Ovary (tissue), 9 donors: ENCODE results near the gene MRPL34. TPM values are rescaled to one million over a fixed set of nuclear protein-coding genes. Genes with fewer than 3 reads are reported as not detected.

Source experiments
- DNase-seq, 5 donors: peaks; one replicate each; pipeline ENCODE4 v3.0.0-alpha.2; 2019 to 2020
- H3K27ac ChIP-seq, 2 donors: fragments of 200-600 bp; one replicate each; pipeline versions ENCODE4 v1.5.1 to v1.8.0; 2019 to 2022
- H3K27me3 ChIP-seq: fragments of 200-600 bp; one replicate; pipeline ENCODE4 v1.8.0; 2022
- H3K36me3 ChIP-seq: fragments of 200-600 bp; sonication (generic); one replicate; pipeline ENCODE4 v1.5.1; 2019
- H3K4me1 ChIP-seq: one replicate; pipeline ENCODE4 v1.8.1; 2013; ENCODE audit warnings: mild to moderate bottlenecking, moderate library complexity; ENCODE audit not compliant: insufficient read depth
- H3K4me3 ChIP-seq: fragments of 200-600 bp; sonication (generic); one replicate; pipeline ENCODE4 v1.5.1; 2017
- H3K9me3 ChIP-seq, 2 donors: fragments of 200-600 bp in 1 of 2; sonication (generic) in 1 of 2; one replicate each; pipeline versions ENCODE4 v1.5.1 to v1.8.1; 2013 to 2019; ENCODE audit warnings: mild to moderate bottlenecking in 1 of 2, moderate library complexity in 1 of 2
- CTCF ChIP-seq, 3 donors: fragments of 450-650 bp in 2 of 3; fragments of 200-600 bp in 1 of 3; IDR thresholded peaks; one replicate each; pipeline versions ENCODE4 v1.5.1 to v1.8.0; 2016 to 2022; ENCODE audit warnings: antibody characterized with exemption in 3 of 3, mild to moderate bottlenecking in 1 of 3
- EP300 ChIP-seq: sonication (generic); formaldehyde crosslinking; IDR thresholded peaks from one replicate; pipeline ENCODE4 v1.6.1; 2017; ENCODE audit warnings: antibody characterized with exemption
- POLR2A ChIP-seq: fragments of 450-650 bp; IDR thresholded peaks from one replicate; pipeline ENCODE4 v1.6.1; 2017; ENCODE audit warnings: antibody characterized with exemption, mild to moderate bottlenecking, moderate library complexity
- WGBS, 3 donors: extraction: QIAGEN DNeasy Blood & Tissue Kit in 1 of 3; methylation state at CpG; one replicate each; pipeline versions ENCODE4 v1.1.5 to v1.1.7; 2013 to 2017; 5-methylcytosine and 5-hydroxymethylcytosine counted together
- intact Hi-C, 4 donors: fragments of 100-400 bp; cut with DNase I; formaldehyde crosslinking; loops; one replicate each; pipeline versions ENCODE4 v1.11.0 to v1.15.1; 2022 to 2023
- polyA plus RNA-seq, 2 donors: library from polyadenylated mRNA; stranded (reverse); fragments of 200-250 nt in 1 of 2; fragments of 350-450 nt in 1 of 2; fragmentation: Illumina TruSeq in 1 of 2; extraction: RNeasy Lipid Tissue Mini Kit (QIAGEN cat#74804) in 1 of 2; gene quantifications; one replicate each; pipeline ENCODE4 v1.2.3, GENCODE V29; 2013 to 2014
- total RNA-seq, 7 donors: library from RNA; depleted of rRNA in 2 of 7; stranded (reverse); fragments of >200 nt in 2 of 7; fragmentation: NEBNext Ultra II Directional in 3 of 7; extraction: Animal tissue kit (Norgen Biotek cat#: 25700) in 3 of 7; gene quantifications; one replicate each; pipeline versions ENCODE4 v1.1.0 to v1.2.4, GENCODE V29; 2016 to 2023
- donor health status: DM: no; HTN: no; CAD: no; lungs with moderate emphysema.
- donor health status: DM: no; HTN: no; CAD: no.
- donor health status: Bipolar disorder and iron deficiency.
- donor health status: DM: yes; HTN: yes; CAD: no.
- donor health status: DM: no; HTN: no; CAD: no.
- donor health status: DM: yes; HTN: yes; CAD: no.

Gene MRPL34
- total and polyA plus RNA-seq, 9 donors = 39.5 to 93.4 (median 58.3) TPM

- Histone ChIP-seq H3K27ac (no peak overlapping the region), H3K9me3 (no peaks in the 10 kb centered on the region), H3K4me3 (no peak overlapping the region), H3K36me3 (no peaks in the 10 kb centered on the region), H3K4me1 (peaks cover 5% of the 10 kb centered on the region), H3K27me3 (no peaks in the 10 kb centered on the region)
- DNase-seq = no peak
- 72 to 77% (median 73%) methylated on average over 20 to 21 of the region's 21 CpGs for WGBS, 3 donors
- TF ChIP-seq EP300 (no peak), POLR2A (no peak), CTCF (IDR thresholded peaks at IDR 0.05) (no peak)
- intact Hi-C loops = loop anchor here in 1 of 4 donors (10.0 kb wide), 1 partner anchor 124 kb away; the partner anchor contains the start of gene NXNL1
Measured at GRCh38 chr19:17340302-17340870, 34.7 kb downstream of the MRPL34 start.

GRCh38 chr19:17340871-17341357, 35.2 kb downstream of the MRPL34 start:
- intact Hi-C loops = loop anchor here in 1 of 4 donors (10.0 kb wide), 1 partner anchor 124 kb away; the partner anchor contains the start of gene NXNL1
- TF ChIP-seq POLR2A (no peak), CTCF (IDR thresholded peaks at IDR 0.05) (no peak), EP300 (no peak)
- H3K4me1 ChIP-seq = peaks cover 5% of the 10 kb centered on the region
- no peaks in the 10 kb centered on the region for H3K27me3 ChIP-seq
- no peak overlapping the region for H3K27ac ChIP-seq
- no peaks in the 10 kb centered on the region for H3K9me3 ChIP-seq
- no peak for DNase-seq
- no peaks in the 10 kb centered on the region for H3K36me3 ChIP-seq
- WGBS, 3 donors = 64 to 75% (median 67%) methylated on average over 14 to 17 of the region's 17 CpGs
- H3K4me3 ChIP-seq = no peak overlapping the region

GRCh38 chr19:17341386-17341785, 35.7 kb downstream of the MRPL34 start:
- DNase-seq = no peak
- 85 to 89% (median 87%) methylated on average over 15 of the region's 15 CpGs for WGBS, 3 donors
- Histone ChIP-seq H3K27ac (no peak overlapping the region), H3K4me1 (peaks cover 5% of the 10 kb centered on the region), H3K4me3 (no peak overlapping the region), H3K27me3 (no peaks in the 10 kb centered on the region), H3K36me3 (no peaks in the 10 kb centered on the region), H3K9me3 (no peaks in the 10 kb centered on the region)
- no peak for TF ChIP-seq POLR2A
- no peak for TF ChIP-seq EP300
- TF ChIP-seq CTCF (IDR thresholded peaks at IDR 0.05) = no peak
- intact Hi-C loops = loop anchor here in 1 of 4 donors (10.0 kb wide), 1 partner anchor 123 kb away; the partner anchor contains the start of gene NXNL1

GRCh38 chr19:17341845-17342244, 36.2 kb downstream of the MRPL34 start:
- WGBS, 3 donors = 77 to 86% (median 83%) methylated on average over 7 of the region's 7 CpGs
- DNase-seq = no peak

More at GRCh38 chr19:17341845-17342244, 36.2 kb downstream of the MRPL34 start:
- Histone ChIP-seq H3K27ac (no peak overlapping the region), H3K4me3 (no peak overlapping the region), H3K27me3 (no peaks in the 10 kb centered on the region), H3K4me1 (peaks cover 5% of the 10 kb centered on the region), H3K9me3 (no peaks in the 10 kb centered on the region), H3K36me3 (no peaks in the 10 kb centered on the region)
- intact Hi-C loops = loop anchor here in 1 of 4 donors (10.0 kb wide), 1 partner anchor 123 kb away; the partner anchor contains the start of gene NXNL1
- no peak for TF ChIP-seq EP300
- no peak for TF ChIP-seq CTCF (IDR thresholded peaks at IDR 0.05)
- TF ChIP-seq POLR2A = no peak
